Esophagus squamous epithelium (tissue), 5 donors: Measurements from ENCODE around the gene CGRRF1. TPM values are rescaled to one million over a fixed set of nuclear protein-coding genes. Genes with fewer than 3 reads are reported as not detected.

Source experiments
- DNase-seq: peaks from one replicate; lab custom pipeline; 2025; lab: John Stamatoyannopoulos, UW
- H3K27ac ChIP-seq, 4 donors: fragments of 200-600 bp; sonication (generic); one replicate each; pipeline ENCODE4 v1.5.1; 2016 to 2019; ENCODE audit warnings: mild to moderate bottlenecking in 1 of 4
- H3K27me3 ChIP-seq, 4 donors: fragments of 200-600 bp; sonication (generic); 1 replicate in 3 of 4; 2 replicates in 1 of 4; pipeline versions ENCODE4 v1.5.1 to v1.6.0; 2017 to 2021; ENCODE audit warnings: antibody characterized with exemption in 1 of 4
- H3K36me3 ChIP-seq, 3 donors: fragments of 200-600 bp; sonication (generic); one replicate each; pipeline ENCODE4 v1.5.1; 2016 to 2019
- H3K4me1 ChIP-seq, 3 donors: fragments of 200-600 bp; sonication (generic); one replicate each; pipeline ENCODE4 v1.5.1; 2017 to 2019
- H3K4me3 ChIP-seq, 4 donors: fragments of 200-600 bp; sonication (generic); 1 replicate in 3 of 4; 2 replicates in 1 of 4; pipeline ENCODE4 v1.5.1; 2016 to 2019; ENCODE audit warnings: mild to moderate bottlenecking in 2 of 4, moderate library complexity in 1 of 4
- H3K9me3 ChIP-seq, 3 donors: fragments of 200-600 bp; sonication (generic); one replicate each; pipeline ENCODE4 v1.5.1; 2016 to 2019
- POLR2A ChIP-seq, 4 donors: fragments of 450-650 bp; IDR thresholded peaks; one replicate each; pipeline ENCODE4 v1.6.1; 2017; ENCODE audit warnings: antibody characterized with exemption in 4 of 4, mild to moderate bottlenecking in 4 of 4, moderate library complexity in 3 of 4
- WGBS, 2 donors: methylation state at CpG; one replicate each; pipeline ENCODE4 v1.1.5; 2018; 5-methylcytosine and 5-hydroxymethylcytosine counted together
- intact Hi-C: fragments of 100-400 bp; cut with DNase I; formaldehyde crosslinking; loops from one replicate; pipeline ENCODE4 v1.15.0; 2022
- total RNA-seq, 4 donors: library from RNA; depleted of rRNA; stranded (reverse); fragments of >200 nt; gene quantifications; one replicate each; pipeline ENCODE4 v1.1.0, GENCODE V29; 2016
- TF ChIP-seq, protein P1 (sequence below), 6 experiments: fragments of 450-650 bp in 4 of 6; fragments of 200-600 bp in 2 of 6; sonication (generic) in 2 of 6; IDR thresholded peaks; one replicate each; pipeline ENCODE4 v1.5.1; 2016 to 2019; ENCODE audit warnings: antibody characterized with exemption in 6 of 6, mild to moderate bottlenecking in 4 of 6, moderate library complexity in 4 of 6
- donor health status: DM: yes; HTN: yes; CAD: no.

CGRRF1 gene
- total RNA-seq, 4 donors from 2014 or later: 2.5 to 13.9 (median 10.3) TPM

DNA sequence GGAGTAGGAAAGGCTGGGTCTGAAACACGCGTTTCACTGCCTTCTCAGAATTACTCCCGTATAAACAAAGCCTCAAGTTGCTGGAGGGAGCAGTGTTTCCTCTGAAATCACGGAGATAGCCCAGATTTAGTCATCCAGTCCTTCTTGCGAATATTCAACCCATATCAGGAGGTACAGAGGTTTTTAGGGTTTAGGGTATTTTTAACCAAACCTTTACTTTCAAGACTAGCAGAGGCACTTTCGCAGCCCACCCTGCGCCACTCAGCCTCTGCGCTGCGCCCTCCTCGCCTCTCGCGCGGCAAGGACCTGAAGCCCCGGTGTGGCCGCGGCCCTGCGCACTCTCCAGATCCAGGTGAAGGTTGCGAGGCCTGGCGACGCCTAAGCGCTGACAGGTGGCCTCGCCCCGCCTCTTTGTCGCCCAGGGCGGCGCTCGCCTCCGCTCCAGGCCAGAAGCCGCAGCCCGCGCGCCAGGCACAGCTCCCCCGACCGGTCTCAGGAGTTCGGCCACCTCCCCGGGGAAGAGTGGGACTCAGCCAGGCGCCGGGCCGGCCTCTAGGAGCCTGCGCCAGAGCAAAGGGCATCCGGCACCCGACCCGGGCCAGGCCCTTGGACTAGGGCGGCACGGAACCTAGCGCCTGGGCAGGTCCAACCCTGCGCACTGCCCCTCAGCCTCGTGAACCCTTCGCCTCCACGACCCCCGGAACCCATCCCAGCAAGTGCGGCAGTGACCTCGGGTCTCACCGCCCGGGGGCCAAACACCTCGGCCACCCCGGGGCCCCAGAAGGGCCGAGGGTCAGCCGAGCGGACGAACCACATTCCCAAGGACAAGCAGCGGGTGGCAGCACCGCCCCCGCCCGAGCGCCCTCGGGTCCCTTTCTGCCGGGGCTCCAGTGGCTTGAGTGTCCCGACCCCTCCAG, 55.4 kb downstream of the CGRRF1 start:
- H3K4me3 ChIP-seq: peak overlapping the region; percentile 57 to 78 (median 71)
- H3K27ac ChIP-seq: peak overlapping the region; percentile 86 to 99 (median 94)
- DNase-seq: peak; percentile 13
- H3K36me3 ChIP-seq: no peaks in the 10 kb centered on the region
- H3K27me3 ChIP-seq: peaks cover 0 to 33% (median 0%) of the 10 kb centered on the region in 4 donors
- H3K9me3 ChIP-seq: no peaks in the 10 kb centered on the region
- peak in 1 of 4 donors; percentile 71 for TF ChIP-seq POLR2A (IDR thresholded peaks at IDR 0.05)
- TF ChIP-seq, protein P1, sequence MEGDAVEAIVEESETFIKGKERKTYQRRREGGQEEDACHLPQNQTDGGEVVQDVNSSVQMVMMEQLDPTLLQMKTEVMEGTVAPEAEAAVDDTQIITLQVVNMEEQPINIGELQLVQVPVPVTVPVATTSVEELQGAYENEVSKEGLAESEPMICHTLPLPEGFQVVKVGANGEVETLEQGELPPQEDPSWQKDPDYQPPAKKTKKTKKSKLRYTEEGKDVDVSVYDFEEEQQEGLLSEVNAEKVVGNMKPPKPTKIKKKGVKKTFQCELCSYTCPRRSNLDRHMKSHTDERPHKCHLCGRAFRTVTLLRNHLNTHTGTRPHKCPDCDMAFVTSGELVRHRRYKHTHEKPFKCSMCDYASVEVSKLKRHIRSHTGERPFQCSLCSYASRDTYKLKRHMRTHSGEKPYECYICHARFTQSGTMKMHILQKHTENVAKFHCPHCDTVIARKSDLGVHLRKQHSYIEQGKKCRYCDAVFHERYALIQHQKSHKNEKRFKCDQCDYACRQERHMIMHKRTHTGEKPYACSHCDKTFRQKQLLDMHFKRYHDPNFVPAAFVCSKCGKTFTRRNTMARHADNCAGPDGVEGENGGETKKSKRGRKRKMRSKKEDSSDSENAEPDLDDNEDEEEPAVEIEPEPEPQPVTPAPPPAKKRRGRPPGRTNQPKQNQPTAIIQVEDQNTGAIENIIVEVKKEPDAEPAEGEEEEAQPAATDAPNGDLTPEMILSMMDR (IDR thresholded peaks at IDR 0.05): peak in 2 of 6 experiments; percentile 3 to 21
- WGBS, 2 donors: 0% methylated on average over 19 to 33 of the region's 69 CpGs
- intact Hi-C loops: loop anchor here (5.0 kb wide), 2 partner anchors 127 to 207 kb away; no protein-coding TSS in a partner anchor
- H3K4me1 ChIP-seq: peaks cover 8 to 57% (median 9%) of the 10 kb centered on the region in 3 donors

DNA sequence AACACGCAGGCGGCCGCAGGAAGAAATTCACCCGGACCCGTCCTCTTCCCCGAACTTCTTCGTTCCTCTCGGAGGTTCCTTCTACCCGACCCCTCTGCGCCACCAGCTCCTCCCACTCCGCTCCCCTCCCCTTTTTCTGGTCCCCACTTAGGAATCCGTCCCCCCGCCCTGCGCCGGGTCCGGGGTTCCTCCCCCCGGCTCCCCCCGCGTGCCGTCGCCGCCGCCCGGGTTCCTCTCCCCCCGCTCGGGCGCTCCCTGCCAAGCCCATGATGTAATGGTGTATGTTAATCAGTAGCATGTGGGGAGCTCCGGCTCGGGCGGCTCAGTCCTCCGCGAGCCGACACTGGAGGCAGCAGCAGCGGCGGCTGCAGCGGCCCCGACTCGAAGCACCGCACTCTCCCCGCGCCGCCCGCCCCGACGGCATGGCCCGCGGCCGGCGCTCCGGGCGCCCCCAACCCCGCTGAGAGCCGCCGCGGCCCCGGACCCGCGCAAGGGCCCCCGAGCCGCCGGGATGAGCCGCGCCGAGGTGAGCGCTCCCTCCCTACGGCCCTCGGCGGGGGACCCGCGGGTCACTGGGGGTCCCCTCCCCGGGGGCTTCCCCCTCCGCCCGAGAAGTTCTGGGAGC, 56.2 kb downstream of the CGRRF1 start:
- intact Hi-C loops: loop anchor here (5.0 kb wide), 2 partner anchors 126 to 206 kb away; no protein-coding TSS in a partner anchor
- WGBS, 2 donors: 2% methylated on average over 11 to 13 of the region's 73 CpGs
- peak in 2 of 4 donors; percentile 82 to 84 for TF ChIP-seq POLR2A (IDR thresholded peaks at IDR 0.05)
- TF ChIP-seq, protein P1 (IDR thresholded peaks at IDR 0.05): peak in 1 of 6 experiments; percentile 4

DNA sequence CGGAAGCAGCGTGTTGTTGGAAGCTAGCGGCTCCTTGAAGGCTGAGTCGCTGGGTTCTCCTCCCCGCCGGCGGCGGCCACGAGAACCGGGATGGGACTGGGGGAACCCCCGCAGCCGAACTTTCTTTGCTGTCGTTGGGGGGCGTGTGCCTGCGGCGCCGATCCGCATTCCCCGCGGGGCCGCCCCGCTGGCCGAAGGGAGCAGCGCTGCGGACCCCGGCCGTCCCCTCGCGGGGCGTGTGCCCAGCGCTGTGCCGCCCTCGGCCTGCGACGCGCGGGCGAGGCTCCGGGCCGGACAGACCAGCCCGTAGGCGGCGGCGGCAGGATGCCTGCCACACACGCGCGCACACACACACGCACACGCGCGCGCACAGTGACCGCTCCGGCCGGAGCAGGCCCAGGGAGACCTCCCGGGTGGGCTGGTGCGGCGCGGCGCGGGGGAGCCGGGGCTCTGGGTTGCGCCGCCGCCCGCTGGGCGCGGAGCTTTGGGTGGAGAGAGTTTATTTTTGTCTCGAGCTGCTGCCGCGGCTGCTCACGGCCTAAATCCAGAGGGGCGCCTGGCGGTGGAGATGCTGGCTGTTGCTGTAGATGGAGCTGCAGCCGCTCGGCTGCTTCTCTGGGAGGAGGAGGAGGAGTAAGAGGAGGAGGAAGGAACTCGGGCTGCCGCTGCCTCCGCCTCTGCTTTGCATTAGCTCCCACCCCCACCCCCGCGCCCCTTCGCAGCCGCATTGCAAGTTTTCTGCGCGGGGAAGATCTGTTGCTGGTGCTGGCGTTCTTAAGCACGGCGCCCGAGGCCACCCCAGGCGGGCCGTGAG, 56.9 kb downstream of the CGRRF1 start, which contains the start of gene SAMD4A:
Gene SAMD4A, plus strand, starts transcription at position 719 of the 814 bp plus-strand sequence. CDS start 789 bp downstream, outside the sequence.
- H3K9me3 ChIP-seq: no peaks in the 10 kb centered on the region
- H3K36me3 ChIP-seq: no peaks in the 10 kb centered on the region
- peak within 1 kb of the TSS; percentile 57 to 78 (median 71) for H3K4me3 ChIP-seq
- DNase-seq: peak; percentile 39
- intact Hi-C loops: loop anchor here (5.0 kb wide), 2 partner anchors 126 to 206 kb away; no protein-coding TSS in a partner anchor
- peak within 1 kb of the TSS; percentile 86 to 99 (median 94) for H3K27ac ChIP-seq
- H3K4me1 ChIP-seq: peaks cover 9 to 67% (median 14%) of the 10 kb centered on the region in 3 donors
- TF ChIP-seq, protein P1 (IDR thresholded peaks at IDR 0.05): peak in 3 of 6 experiments; percentile 7 to 39 (median 25)
- TF ChIP-seq POLR2A (IDR thresholded peaks at IDR 0.05): peak in 2 of 4 donors; percentile 56 to 60
- peaks cover 0 to 33% (median 0%) of the 10 kb centered on the region in 4 donors for H3K27me3 ChIP-seq
- WGBS, 2 donors: 0 to 5% methylated on average over 5 to 11 of the region's 91 CpGs

More for the DNA sequence above, 56.2 kb downstream of the CGRRF1 start:
- H3K27ac ChIP-seq: peak overlapping the region; percentile 86 to 99 (median 94)
- H3K9me3 ChIP-seq: no peaks in the 10 kb centered on the region
- H3K4me3 ChIP-seq: peak overlapping the region; percentile 57 to 78 (median 71)
- H3K27me3 ChIP-seq: peaks cover 0 to 33% (median 0%) of the 10 kb centered on the region in 4 donors
- H3K4me1 ChIP-seq: peaks cover 9 to 64% (median 14%) of the 10 kb centered on the region in 3 donors
- peak; percentile 56 for DNase-seq
- H3K36me3 ChIP-seq: no peaks in the 10 kb centered on the region

DNA sequence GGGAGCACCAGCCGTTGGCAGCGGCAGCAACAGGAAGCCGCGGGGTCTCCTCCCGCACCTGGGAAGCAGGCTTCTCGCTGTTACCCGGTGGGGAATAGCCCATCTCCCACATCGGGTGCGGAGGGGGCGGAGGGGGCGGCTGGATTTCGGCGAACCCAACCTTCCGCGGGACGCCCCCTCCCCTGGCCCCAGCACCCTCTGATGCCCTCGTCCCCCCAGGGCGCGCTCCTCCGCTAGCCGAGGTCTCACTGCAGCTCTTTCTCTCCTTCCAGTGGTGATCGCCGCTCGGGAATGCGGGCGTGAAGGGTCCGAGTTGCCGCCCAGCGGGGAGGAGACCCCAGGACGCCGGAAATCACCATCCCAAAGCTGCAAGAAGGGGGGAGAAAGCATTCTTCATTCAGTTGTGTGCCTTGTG, 57.5 kb downstream of the CGRRF1 start:
- peak overlapping the region; percentile 57 to 78 (median 71) for H3K4me3 ChIP-seq
- peaks cover 0 to 33% (median 0%) of the 10 kb centered on the region in 4 donors for H3K27me3 ChIP-seq
- H3K4me1 ChIP-seq: peaks cover 9 to 67% (median 14%) of the 10 kb centered on the region in 3 donors
- no peaks in the 10 kb centered on the region for H3K36me3 ChIP-seq
- no peak for TF ChIP-seq POLR2A (IDR thresholded peaks at IDR 0.05)
- TF ChIP-seq, protein P1 (IDR thresholded peaks at IDR 0.05): no peak
- peak overlapping the region; percentile 86 to 99 (median 94) for H3K27ac ChIP-seq
- WGBS, 2 donors: 0% methylated on average over 1 to 13 of the region's 31 CpGs
- intact Hi-C loops: loop anchor here (5.0 kb wide), 2 partner anchors 125 to 205 kb away; no protein-coding TSS in a partner anchor
- peaks cover 0 to under 1% (median 0%) of the 10 kb centered on the region in 3 donors for H3K9me3 ChIP-seq
- DNase-seq: no peak
